K562 (cell line): ENCODE data around the gene GKN1. TPM values are rescaled to one million over a fixed set of nuclear protein-coding genes. Genes with fewer than 3 reads are reported as not detected.

Experiments
- ATAC-seq: fragments of 200-7000 bp; cut with Tn5 transposase; 3 replicates; pipeline ENCODE4 v1.9.1; 2020; ENCODE audit warnings: moderate library complexity
- BruUV-seq: library from RNA; stranded (reverse); fragments of 400-500 nt; replicated peaks from 2 replicates; lab custom pipeline; 2021; lab: Mats Ljungman, UMichigan
- CTCF ChIA-PET: fragments of 300-600 bp; formaldehyde crosslinking; extraction: SDS; loops from one replicate; lab custom pipeline; 2021; ENCODE audit warnings: low intra/inter-chr PET ratio; lab: Yijun Ruan, JAX
- POLR2A ChIA-PET: fragments of 300-600, 350-650 bp; sonication (Branson Sonifier 250); formaldehyde crosslinking; extraction: SDS; loops from one replicate; lab custom pipeline; 2021; ENCODE audit warnings: antibody characterized with exemption, inconsistent platforms; lab: Yijun Ruan, JAX
- DNase-seq, 4 experiments: peaks; one replicate each; pipeline versions ENCODE4 v3.0.0 to v3.0.0-alpha.2; 2011 to 2018; ENCODE audit warnings: low spot score in 3 of 4, mixed read lengths in 3 of 4; ENCODE audit errors: extremely low read depth in 1 of 4
- FAIRE-seq: peaks from 2 replicates; lab custom pipeline; 2011; peaks lifted over from hg19 to GRCh38; lab: Jason Lieb, UNC
- H2AFZ ChIP-seq: 2 replicates; pipeline ENCODE4 v1.6.0; 2011; ENCODE audit warnings: low read depth, low read length, control low read depth, inconsistent platforms
- H3K27ac ChIP-seq: fragments of 200-600 bp; 3 replicates; pipeline ENCODE4 v1.8.0; 2011; ENCODE audit warnings: low read depth, mild to moderate bottlenecking, control low read depth, inconsistent platforms, low read length, moderate library complexity, mixed read lengths; ENCODE audit errors: extremely low read depth
- H3K27me3 ChIP-seq, 2 experiments: fragments of 300-600 bp in 1 of 2; 2 replicates in 1 of 2; 3 replicates in 1 of 2; pipeline versions ENCODE4 v1.6.0 to v1.8.0; 2011; ENCODE audit warnings: inconsistent platforms in 2 of 2, low read length in 2 of 2, mild to moderate bottlenecking in 1 of 2, mixed read lengths in 1 of 2, moderate library complexity in 1 of 2; ENCODE audit not compliant: control insufficient read depth in 2 of 2, insufficient read depth in 2 of 2
- H3K36me3 ChIP-seq: fragments of 300-600 bp; 3 replicates; pipeline ENCODE4 v1.8.0; 2011; ENCODE audit warnings: mild to moderate bottlenecking, low read length, inconsistent platforms; ENCODE audit not compliant: control insufficient read depth, insufficient read depth
- H3K4me1 ChIP-seq, 2 experiments: fragments of 200-600 bp in 1 of 2; replicated peaks in 1 of 2; 2 replicates in 1 of 2; 3 replicates in 1 of 2; pipeline versions ENCODE4 v1.5.1 to v1.8.0; 2011; ENCODE audit warnings: inconsistent platforms in 2 of 2, low read length in 2 of 2, mild to moderate bottlenecking in 1 of 2, mixed read lengths in 1 of 2, moderate library complexity in 1 of 2; ENCODE audit not compliant: control insufficient read depth in 2 of 2, insufficient read depth in 2 of 2
- H3K4me2 ChIP-seq: 2 replicates; pipeline ENCODE4 v1.6.1; 2011; ENCODE audit warnings: low read length, control low read depth, inconsistent platforms, mixed read lengths; ENCODE audit not compliant: insufficient read depth
- H3K4me3 ChIP-seq: fragments of 200-600 bp; sonication (generic), shearing (Covaris generic); 2 replicates; pipeline ENCODE4 v1.5.1; 2016; ENCODE audit warnings: control low read depth, inconsistent platforms
- H3K79me2 ChIP-seq: fragments of 200-600 bp; 3 replicates; pipeline ENCODE4 v1.8.0; 2011; ENCODE audit warnings: low read length, inconsistent platforms; ENCODE audit not compliant: control insufficient read depth, insufficient read depth
- H3K9ac ChIP-seq, 2 experiments: 2 replicates each; pipeline versions ENCODE4 v1.6.0 to v1.6.1; 2011; ENCODE audit warnings: low read depth in 2 of 2, low read length in 2 of 2, control low read depth in 1 of 2, inconsistent platforms in 1 of 2, mild to moderate bottlenecking in 1 of 2, mixed read lengths in 1 of 2; ENCODE audit not compliant: insufficient read depth in 1 of 2
- H3K9me1 ChIP-seq: one replicate; pipeline ENCODE4 v1.6.0; 2011; ENCODE audit warnings: inconsistent platforms, mild to moderate bottlenecking, low read length, moderate library complexity; ENCODE audit not compliant: control insufficient read depth, insufficient read depth
- H3K9me3 ChIP-seq: replicated peaks from 2 replicates; pipeline ENCODE4 v1.5.1; 2011; ENCODE audit warnings: low read depth, low read length, inconsistent platforms; ENCODE audit not compliant: control insufficient read depth, insufficient read depth
- H4K20me1 ChIP-seq: replicated peaks from 2 replicates; pipeline ENCODE4 v1.6.1; 2011; ENCODE audit warnings: low read length, inconsistent platforms, mixed read lengths; ENCODE audit not compliant: control insufficient read depth, insufficient read depth
- BACH1 ChIP-seq: fragments of 200-800 bp; sonication (Bioruptor generic); IDR thresholded peaks from 2 replicates; pipeline ENCODE4 v1.6.1; 2016; ENCODE audit warnings: missing genetic modification characterization, missing compliant biosample characterization
- ESRRA ChIP-seq: fragments of 450-650 bp; IDR thresholded peaks from 2 replicates; pipeline ENCODE4 v1.6.1; 2014; ENCODE audit warnings: low read depth, mild to moderate bottlenecking, moderate library complexity, borderline replicate concordance
- MXI1 ChIP-seq: IDR thresholded peaks from 2 replicates; pipeline ENCODE4 v1.6.1; 2011; ENCODE audit warnings: low read depth, mild to moderate bottlenecking, improper control_type of control experiment, low read length
- NR2C1 ChIP-seq, 2 experiments: fragments of 450-650 bp; IDR thresholded peaks; 2 replicates each; pipeline ENCODE4 v1.6.1; 2017; ENCODE audit warnings: mild to moderate bottlenecking in 2 of 2, antibody characterized with exemption in 1 of 2, inconsistent platforms in 1 of 2, missing compliant biosample characterization in 1 of 2, missing genetic modification characterization in 1 of 2
- PHF20 ChIP-seq: fragments of 450-650 bp; IDR thresholded peaks from 2 replicates; pipeline ENCODE4 v1.6.1; 2018; ENCODE audit not compliant: partially characterized antibody
- PRPF4 ChIP-seq: fragments of 200-400 bp; formaldehyde crosslinking; IDR thresholded peaks from one replicate; pipeline ENCODE4 v1.6.1; 2017; ENCODE audit warnings: low read length, low read depth, mild to moderate bottlenecking; ENCODE audit not compliant: insufficient read depth, poor library complexity, severe bottlenecking
- TFAM ChIP-seq: fragments of 250-450 bp; sonication (Bioruptor Pico); conservative IDR thresholded peaks from 2 replicates; pipeline ENCODE4 v1.5.0; 2021; ENCODE audit warnings: mild to moderate bottlenecking, moderate library complexity
- ZBTB1 ChIP-seq: sonication (generic); formaldehyde crosslinking; IDR thresholded peaks from 2 replicates; pipeline ENCODE4 v1.8.1; 2023; ENCODE audit warnings: missing genetic modification reagents, low read depth, mild to moderate bottlenecking, borderline replicate concordance
- ZNF12 ChIP-seq: sonication (generic); formaldehyde crosslinking; IDR thresholded peaks from 2 replicates; pipeline ENCODE4 v1.4.0; 2020; ENCODE audit warnings: mild to moderate bottlenecking, missing genetic modification reagents
- ZNF23 ChIP-seq: fragments of 250-450 bp; sonication (Bioruptor Pico); IDR thresholded peaks from 2 replicates; pipeline ENCODE4 v1.4.0; 2020; ENCODE audit warnings: mild to moderate bottlenecking
- ZNF57 ChIP-seq: fragments of 450-650 bp; formaldehyde crosslinking; IDR thresholded peaks from 2 replicates; pipeline ENCODE4 v1.4.0; 2020; ENCODE audit warnings: mild to moderate bottlenecking, moderate library complexity
- in situ Hi-C: fragments of 300-500 bp; cut with MboI; formaldehyde crosslinking; loops from 4 replicates; pipeline ENCODE4 v1.15.0; 2018; ENCODE audit warnings: inconsistent platforms, mixed read lengths
- intact Hi-C: fragments of 100-400 bp; cut with micrococcal nuclease; formaldehyde crosslinking; loops from 2 replicates; pipeline ENCODE4 v1.14.2; 2022
- polyA plus RNA-seq, 8 experiments: library from polyadenylated mRNA; depleted of rRNA in 4 of 8; stranded (reverse) in 5 of 8; unstranded in 3 of 8; fragments of >200 nt; fragmentation: Nextera tagmentation in 2 of 8; fragmentation: Illumina TruSeq in 1 of 8; extraction: Ambion mirVana in 2 of 8; extraction: Trizol in 1 of 8; gene quantifications; 2 replicates each; pipeline versions ENCODE4 v1.2.1 to v1.2.3, GENCODE V29; 2011 to 2014; ENCODE audit warnings: inconsistent platforms in 1 of 8, missing spikeins in 1 of 8
- total RNA-seq, 7 experiments: library from RNA; depleted of rRNA in 6 of 7; stranded (reverse); fragments of >200 nt in 6 of 7; fragmentation: Illumina TruSeq in 2 of 7; extraction: Trizol in 2 of 7; gene quantifications; 2 replicates each; pipeline versions ENCODE4 v1.2.1 to v1.2.3, GENCODE V29; 2011 to 2021; ENCODE audit warnings: low replicate concordance in 1 of 7
- TF ChIP-seq, protein P1 (sequence below): sonication (generic); formaldehyde crosslinking; IDR thresholded peaks from 2 replicates; pipeline ENCODE4 v1.8.1; 2023; ENCODE audit warnings: mild to moderate bottlenecking, missing genetic modification reagents
- TF ChIP-seq, protein P2 (sequence below): sonication (generic); formaldehyde crosslinking; IDR thresholded peaks from 2 replicates; pipeline ENCODE4 v1.8.1; 2023; ENCODE audit warnings: missing genetic modification reagents, mild to moderate bottlenecking, borderline replicate concordance
- TF ChIP-seq, protein P3 (sequence below): sonication (generic); formaldehyde crosslinking; IDR thresholded peaks from 2 replicates; pipeline ENCODE4 v1.8.1; 2023; ENCODE audit warnings: mild to moderate bottlenecking, missing genetic modification reagents

Gene GKN1
- total and polyA plus RNA-seq, 9 of the 15 experiments (the other 6 are each of a cell fraction or from before 2014, with no cell fraction given) = not detected

DNA sequence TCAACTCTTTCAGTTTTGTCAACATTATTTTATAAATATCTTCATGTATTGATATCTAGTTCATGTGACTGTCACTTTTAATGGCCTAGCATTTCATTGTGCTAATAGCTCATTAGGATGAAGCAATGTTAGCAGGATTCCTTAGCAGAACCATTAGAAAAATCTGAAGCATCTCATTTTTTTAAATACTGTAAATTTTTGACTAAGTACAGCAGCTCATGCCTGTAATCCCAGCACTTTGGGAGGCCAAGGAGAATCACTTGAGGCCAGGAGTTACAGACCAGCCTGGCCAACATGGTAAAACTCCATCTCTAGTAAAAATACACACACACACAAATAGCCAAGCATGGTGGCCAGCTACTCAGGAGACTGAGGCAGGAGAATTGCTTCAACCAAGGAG is 23.0 kb downstream of the GKN1 start:
- POLR2A ChIA-PET = no interaction called here
- H3K27ac ChIP-seq = no peak overlapping the region
- no peak for ATAC-seq
- no peaks in the 10 kb centered on the region for H4K20me1 ChIP-seq
- no peak overlapping the region for H3K9ac ChIP-seq
- H3K9me1 ChIP-seq = no peaks in the 10 kb centered on the region
- H2AFZ ChIP-seq = no peak overlapping the region
- H3K4me1 ChIP-seq = no peaks in the 10 kb centered on the region
- CTCF ChIA-PET = no interaction called here
- no peak for DNase-seq
- in situ Hi-C loops = no loop called here
- H3K36me3 ChIP-seq = no peaks in the 10 kb centered on the region
- intact Hi-C loops = no loop called here
- H3K4me3 ChIP-seq = no peak overlapping the region
- peaks cover 0 to 8% of the 10 kb centered on the region in 2 experiments; a peak in 3 of 5 replicates for H3K27me3 ChIP-seq
- no peaks in the 10 kb centered on the region for H3K9me3 ChIP-seq
- no peak overlapping the region for H3K4me2 ChIP-seq
- no TSS peak for BruUV-seq
- no peaks in the 10 kb centered on the region for H3K79me2 ChIP-seq
- FAIRE-seq = no peak
- no peak for TF ChIP-seq ESRRA
- no peak for TF ChIP-seq NR2C1 (IDR thresholded peaks at IDR 0.05)
- TF ChIP-seq NR2C1 (tag; IDR thresholded peaks at IDR 0.05) = no peak
- no peak for TF ChIP-seq ZBTB1 (CRISPR knock-in tag)
- TF ChIP-seq MXI1 = no peak
- TF ChIP-seq, protein P1, sequence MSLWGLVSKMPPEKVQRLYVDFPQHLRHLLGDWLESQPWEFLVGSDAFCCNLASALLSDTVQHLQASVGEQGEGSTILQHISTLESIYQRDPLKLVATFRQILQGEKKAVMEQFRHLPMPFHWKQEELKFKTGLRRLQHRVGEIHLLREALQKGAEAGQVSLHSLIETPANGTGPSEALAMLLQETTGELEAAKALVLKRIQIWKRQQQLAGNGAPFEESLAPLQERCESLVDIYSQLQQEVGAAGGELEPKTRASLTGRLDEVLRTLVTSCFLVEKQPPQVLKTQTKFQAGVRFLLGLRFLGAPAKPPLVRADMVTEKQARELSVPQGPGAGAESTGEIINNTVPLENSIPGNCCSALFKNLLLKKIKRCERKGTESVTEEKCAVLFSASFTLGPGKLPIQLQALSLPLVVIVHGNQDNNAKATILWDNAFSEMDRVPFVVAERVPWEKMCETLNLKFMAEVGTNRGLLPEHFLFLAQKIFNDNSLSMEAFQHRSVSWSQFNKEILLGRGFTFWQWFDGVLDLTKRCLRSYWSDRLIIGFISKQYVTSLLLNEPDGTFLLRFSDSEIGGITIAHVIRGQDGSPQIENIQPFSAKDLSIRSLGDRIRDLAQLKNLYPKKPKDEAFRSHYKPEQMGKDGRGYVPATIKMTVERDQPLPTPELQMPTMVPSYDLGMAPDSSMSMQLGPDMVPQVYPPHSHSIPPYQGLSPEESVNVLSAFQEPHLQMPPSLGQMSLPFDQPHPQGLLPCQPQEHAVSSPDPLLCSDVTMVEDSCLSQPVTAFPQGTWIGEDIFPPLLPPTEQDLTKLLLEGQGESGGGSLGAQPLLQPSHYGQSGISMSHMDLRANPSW = no peak
- TF ChIP-seq TFAM = no peak
- no peak for TF ChIP-seq PHF20
- no peak for TF ChIP-seq BACH1 (tag)
- TF ChIP-seq PRPF4 = no peak
- TF ChIP-seq, protein P2, sequence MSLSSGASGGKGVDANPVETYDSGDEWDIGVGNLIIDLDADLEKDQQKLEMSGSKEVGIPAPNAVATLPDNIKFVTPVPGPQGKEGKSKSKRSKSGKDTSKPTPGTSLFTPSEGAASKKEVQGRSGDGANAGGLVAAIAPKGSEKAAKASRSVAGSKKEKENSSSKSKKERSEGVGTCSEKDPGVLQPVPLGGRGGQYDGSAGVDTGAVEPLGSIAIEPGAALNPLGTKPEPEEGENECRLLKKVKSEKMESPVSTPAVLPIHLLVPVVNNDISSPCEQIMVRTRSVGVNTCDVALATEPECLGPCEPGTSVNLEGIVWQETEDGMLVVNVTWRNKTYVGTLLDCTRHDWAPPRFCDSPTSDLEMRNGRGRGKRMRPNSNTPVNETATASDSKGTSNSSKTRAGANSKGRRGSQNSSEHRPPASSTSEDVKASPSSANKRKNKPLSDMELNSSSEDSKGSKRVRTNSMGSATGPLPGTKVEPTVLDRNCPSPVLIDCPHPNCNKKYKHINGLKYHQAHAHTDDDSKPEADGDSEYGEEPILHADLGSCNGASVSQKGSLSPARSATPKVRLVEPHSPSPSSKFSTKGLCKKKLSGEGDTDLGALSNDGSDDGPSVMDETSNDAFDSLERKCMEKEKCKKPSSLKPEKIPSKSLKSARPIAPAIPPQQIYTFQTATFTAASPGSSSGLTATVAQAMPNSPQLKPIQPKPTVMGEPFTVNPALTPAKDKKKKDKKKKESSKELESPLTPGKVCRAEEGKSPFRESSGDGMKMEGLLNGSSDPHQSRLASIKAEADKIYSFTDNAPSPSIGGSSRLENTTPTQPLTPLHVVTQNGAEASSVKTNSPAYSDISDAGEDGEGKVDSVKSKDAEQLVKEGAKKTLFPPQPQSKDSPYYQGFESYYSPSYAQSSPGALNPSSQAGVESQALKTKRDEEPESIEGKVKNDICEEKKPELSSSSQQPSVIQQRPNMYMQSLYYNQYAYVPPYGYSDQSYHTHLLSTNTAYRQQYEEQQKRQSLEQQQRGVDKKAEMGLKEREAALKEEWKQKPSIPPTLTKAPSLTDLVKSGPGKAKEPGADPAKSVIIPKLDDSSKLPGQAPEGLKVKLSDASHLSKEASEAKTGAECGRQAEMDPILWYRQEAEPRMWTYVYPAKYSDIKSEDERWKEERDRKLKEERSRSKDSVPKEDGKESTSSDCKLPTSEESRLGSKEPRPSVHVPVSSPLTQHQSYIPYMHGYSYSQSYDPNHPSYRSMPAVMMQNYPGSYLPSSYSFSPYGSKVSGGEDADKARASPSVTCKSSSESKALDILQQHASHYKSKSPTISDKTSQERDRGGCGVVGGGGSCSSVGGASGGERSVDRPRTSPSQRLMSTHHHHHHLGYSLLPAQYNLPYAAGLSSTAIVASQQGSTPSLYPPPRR (CRISPR knock-in tag) = no peak
- TF ChIP-seq, protein P3, sequence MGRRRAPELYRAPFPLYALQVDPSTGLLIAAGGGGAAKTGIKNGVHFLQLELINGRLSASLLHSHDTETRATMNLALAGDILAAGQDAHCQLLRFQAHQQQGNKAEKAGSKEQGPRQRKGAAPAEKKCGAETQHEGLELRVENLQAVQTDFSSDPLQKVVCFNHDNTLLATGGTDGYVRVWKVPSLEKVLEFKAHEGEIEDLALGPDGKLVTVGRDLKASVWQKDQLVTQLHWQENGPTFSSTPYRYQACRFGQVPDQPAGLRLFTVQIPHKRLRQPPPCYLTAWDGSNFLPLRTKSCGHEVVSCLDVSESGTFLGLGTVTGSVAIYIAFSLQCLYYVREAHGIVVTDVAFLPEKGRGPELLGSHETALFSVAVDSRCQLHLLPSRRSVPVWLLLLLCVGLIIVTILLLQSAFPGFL (CRISPR knock-in tag) = no peak
- no peak for TF ChIP-seq ZNF12
- TF ChIP-seq ZNF57 (CRISPR knock-in tag) = no peak
- TF ChIP-seq ZNF23 = no peak
